HL-60 (cell line): ENCODE measurements around the gene FBXW4.

Experiments
- GABPA ChIP-seq: IDR thresholded peaks from 2 replicates; pipeline ENCODE4 v1.6.1; 2012; ENCODE audit warnings: low read depth
- POLR2AphosphoS5 ChIP-seq: IDR thresholded peaks from 2 replicates; pipeline ENCODE4 v1.6.1; 2012; ENCODE audit warnings: low read depth
- SPI1 ChIP-seq: IDR thresholded peaks from 2 replicates; pipeline ENCODE4 v1.6.1; 2012; ENCODE audit warnings: low read depth, mild to moderate bottlenecking, borderline replicate concordance
- TF ChIP-seq, protein P1 (sequence below): IDR thresholded peaks from one replicate; pipeline ENCODE4 v1.5.1; 2011; ENCODE audit warnings: low read length, control low read depth, inconsistent platforms; ENCODE audit not compliant: insufficient read depth
- TF ChIP-seq, protein P2 (sequence below): IDR thresholded peaks from 2 replicates; pipeline ENCODE4 v1.6.1; 2012; ENCODE audit warnings: low read depth; ENCODE audit not compliant: insufficient replicate concordance

DNA sequence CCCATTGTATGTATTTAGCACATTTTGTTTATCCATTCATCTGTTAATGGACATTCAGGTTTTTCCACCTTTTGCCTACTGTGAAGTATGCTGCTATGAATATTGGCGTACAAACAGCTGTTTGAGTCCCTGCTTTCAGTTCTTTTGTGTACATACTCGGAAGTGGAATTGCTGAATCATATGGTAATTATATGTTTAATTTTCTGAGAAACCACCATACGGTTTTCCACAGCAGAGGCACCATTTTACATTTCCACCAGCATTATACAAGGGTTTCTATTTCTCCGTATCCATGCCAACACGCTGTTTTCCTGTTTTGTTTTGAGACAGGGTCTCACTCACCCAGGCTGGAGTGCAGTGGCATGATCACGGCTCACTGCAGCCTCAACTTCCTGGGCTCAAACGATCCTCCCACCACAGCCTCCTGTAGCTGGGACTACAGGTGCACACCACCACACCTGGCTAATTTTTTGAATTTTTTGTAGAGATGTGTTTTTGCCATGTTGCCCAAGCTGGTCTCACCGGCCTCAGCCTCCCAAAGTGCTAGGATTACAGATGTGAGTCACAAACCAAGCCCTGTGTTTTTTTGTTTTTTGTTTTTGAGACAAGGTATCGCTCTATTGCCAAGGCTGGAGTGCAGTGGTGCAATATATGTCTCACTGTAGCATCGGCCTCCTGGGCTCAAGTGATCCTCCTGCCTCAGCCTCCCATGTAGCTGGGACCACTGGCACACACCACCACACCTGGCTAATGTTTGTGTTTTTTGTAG lies 22.1 kb upstream of the FBXW4 start:
- TF ChIP-seq, protein P1, sequence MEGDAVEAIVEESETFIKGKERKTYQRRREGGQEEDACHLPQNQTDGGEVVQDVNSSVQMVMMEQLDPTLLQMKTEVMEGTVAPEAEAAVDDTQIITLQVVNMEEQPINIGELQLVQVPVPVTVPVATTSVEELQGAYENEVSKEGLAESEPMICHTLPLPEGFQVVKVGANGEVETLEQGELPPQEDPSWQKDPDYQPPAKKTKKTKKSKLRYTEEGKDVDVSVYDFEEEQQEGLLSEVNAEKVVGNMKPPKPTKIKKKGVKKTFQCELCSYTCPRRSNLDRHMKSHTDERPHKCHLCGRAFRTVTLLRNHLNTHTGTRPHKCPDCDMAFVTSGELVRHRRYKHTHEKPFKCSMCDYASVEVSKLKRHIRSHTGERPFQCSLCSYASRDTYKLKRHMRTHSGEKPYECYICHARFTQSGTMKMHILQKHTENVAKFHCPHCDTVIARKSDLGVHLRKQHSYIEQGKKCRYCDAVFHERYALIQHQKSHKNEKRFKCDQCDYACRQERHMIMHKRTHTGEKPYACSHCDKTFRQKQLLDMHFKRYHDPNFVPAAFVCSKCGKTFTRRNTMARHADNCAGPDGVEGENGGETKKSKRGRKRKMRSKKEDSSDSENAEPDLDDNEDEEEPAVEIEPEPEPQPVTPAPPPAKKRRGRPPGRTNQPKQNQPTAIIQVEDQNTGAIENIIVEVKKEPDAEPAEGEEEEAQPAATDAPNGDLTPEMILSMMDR = no peak
- TF ChIP-seq GABPA (no peak), POLR2AphosphoS5 (no peak), SPI1 (no peak)
- TF ChIP-seq, protein P2, sequence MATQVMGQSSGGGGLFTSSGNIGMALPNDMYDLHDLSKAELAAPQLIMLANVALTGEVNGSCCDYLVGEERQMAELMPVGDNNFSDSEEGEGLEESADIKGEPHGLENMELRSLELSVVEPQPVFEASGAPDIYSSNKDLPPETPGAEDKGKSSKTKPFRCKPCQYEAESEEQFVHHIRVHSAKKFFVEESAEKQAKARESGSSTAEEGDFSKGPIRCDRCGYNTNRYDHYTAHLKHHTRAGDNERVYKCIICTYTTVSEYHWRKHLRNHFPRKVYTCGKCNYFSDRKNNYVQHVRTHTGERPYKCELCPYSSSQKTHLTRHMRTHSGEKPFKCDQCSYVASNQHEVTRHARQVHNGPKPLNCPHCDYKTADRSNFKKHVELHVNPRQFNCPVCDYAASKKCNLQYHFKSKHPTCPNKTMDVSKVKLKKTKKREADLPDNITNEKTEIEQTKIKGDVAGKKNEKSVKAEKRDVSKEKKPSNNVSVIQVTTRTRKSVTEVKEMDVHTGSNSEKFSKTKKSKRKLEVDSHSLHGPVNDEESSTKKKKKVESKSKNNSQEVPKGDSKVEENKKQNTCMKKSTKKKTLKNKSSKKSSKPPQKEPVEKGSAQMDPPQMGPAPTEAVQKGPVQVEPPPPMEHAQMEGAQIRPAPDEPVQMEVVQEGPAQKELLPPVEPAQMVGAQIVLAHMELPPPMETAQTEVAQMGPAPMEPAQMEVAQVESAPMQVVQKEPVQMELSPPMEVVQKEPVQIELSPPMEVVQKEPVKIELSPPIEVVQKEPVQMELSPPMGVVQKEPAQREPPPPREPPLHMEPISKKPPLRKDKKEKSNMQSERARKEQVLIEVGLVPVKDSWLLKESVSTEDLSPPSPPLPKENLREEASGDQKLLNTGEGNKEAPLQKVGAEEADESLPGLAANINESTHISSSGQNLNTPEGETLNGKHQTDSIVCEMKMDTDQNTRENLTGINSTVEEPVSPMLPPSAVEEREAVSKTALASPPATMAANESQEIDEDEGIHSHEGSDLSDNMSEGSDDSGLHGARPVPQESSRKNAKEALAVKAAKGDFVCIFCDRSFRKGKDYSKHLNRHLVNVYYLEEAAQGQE = no peak
